Caco-2 (cell line): ENCODE data around the gene STT3B. TPM values are rescaled to one million over a fixed set of nuclear protein-coding genes. Genes with fewer than 3 reads are reported as not detected.

Experiments used
- BruUV-seq: library from RNA; stranded (reverse); fragments of 400-500 nt; replicated peaks from 2 replicates; lab custom pipeline; 2021; lab: Mats Ljungman, UMichigan
- CTCF ChIA-PET: fragments of 300-600 bp; sonication (Branson Sonifier 250); formaldehyde crosslinking; loops from one replicate; lab custom pipeline; 2022; ENCODE audit warnings: antibody characterized with exemption; lab: Charles Lee
- POLR2A ChIA-PET: fragments of 300-600 bp; sonication (Branson Sonifier 250); formaldehyde crosslinking; loops from one replicate; lab custom pipeline; 2022; ENCODE audit warnings: antibody characterized with exemption; lab: Charles Lee
- DNase-seq, 2 experiments: peaks; one replicate each; pipeline versions ENCODE4 v3.0.0 to v3.0.0-alpha.2; 2020 to 2022
- H3K27me3 ChIP-seq: replicated peaks from 2 replicates; pipeline ENCODE4 v1.6.0; 2011; ENCODE audit warnings: low read length; ENCODE audit not compliant: control insufficient read depth, insufficient read depth
- H3K36me3 ChIP-seq: 2 replicates; pipeline ENCODE4 v1.5.1; 2011; ENCODE audit warnings: low read length; ENCODE audit not compliant: control insufficient read depth, insufficient read depth
- H3K4me1 ChIP-seq: fragments of 250-450 bp; sonication (Bioruptor Pico); 2 replicates; pipeline ENCODE4 v1.5.1; 2020; ENCODE audit warnings: mild to moderate bottlenecking
- H3K4me3 ChIP-seq: 2 replicates; pipeline ENCODE4 v1.5.1; 2011; ENCODE audit warnings: low read depth, mild to moderate bottlenecking, control low read depth, low read length
- H3K9me3 ChIP-seq: fragments of 250-450 bp; sonication (Bioruptor Pico); 2 replicates; pipeline ENCODE4 v1.5.1; 2020; ENCODE audit warnings: mild to moderate bottlenecking, moderate library complexity
- H3K27ac Mint-ChIP-seq: one replicate; pipeline ENCODE4 v1.8.0; 2022; ENCODE audit warnings: mixed read lengths; ENCODE audit not compliant: unreplicated experiment
- H3K27me3 Mint-ChIP-seq: one replicate; pipeline ENCODE4 v1.8.0; 2022; ENCODE audit warnings: mixed read lengths; ENCODE audit not compliant: insufficient read depth, unreplicated experiment
- H3K36me3 Mint-ChIP-seq: one replicate; pipeline ENCODE4 v1.8.0; 2022; ENCODE audit warnings: mild to moderate bottlenecking, mixed read lengths; ENCODE audit not compliant: insufficient read depth, unreplicated experiment
- H3K4me1 Mint-ChIP-seq: one replicate; pipeline ENCODE4 v1.8.0; 2022; ENCODE audit warnings: low read depth, mixed read lengths; ENCODE audit not compliant: unreplicated experiment
- H3K4me3 Mint-ChIP-seq: one replicate; pipeline ENCODE4 v1.8.0; 2022; ENCODE audit warnings: mild to moderate bottlenecking, moderate library complexity, mixed read lengths; ENCODE audit not compliant: unreplicated experiment
- H3K9me3 Mint-ChIP-seq: one replicate; pipeline ENCODE4 v1.8.0; 2022; ENCODE audit warnings: mixed read lengths; ENCODE audit not compliant: unreplicated experiment
- intact Hi-C: fragments of 100-400 bp; cut with micrococcal nuclease; formaldehyde crosslinking; loops from one replicate; pipeline ENCODE4 v1.10.0; 2022; ENCODE audit not compliant: unreplicated experiment
- total RNA-seq: library from RNA; stranded (reverse); gene quantifications from 2 replicates; pipeline ENCODE4 v1.2.3, GENCODE V29; 2022
- TF ChIP-seq, protein P1 (sequence below), 2 experiments: fragments of 200-600 bp in 1 of 2; IDR thresholded peaks; 1 replicate in 1 of 2; 2 replicates in 1 of 2; pipeline versions ENCODE4 v1.5.1 to v1.8.0; 2011 to 2022; ENCODE audit warnings: antibody characterized with exemption in 1 of 2, control low read depth in 1 of 2, inconsistent platforms in 1 of 2, low read depth in 1 of 2, low read length in 1 of 2, mild to moderate bottlenecking in 1 of 2, moderate library complexity in 1 of 2; ENCODE audit not compliant: insufficient read depth in 1 of 2, severe bottlenecking in 1 of 2, unreplicated experiment in 1 of 2

STT3B gene
- total RNA-seq, 1 experiment from 2014 or later, result 162 TPM

DNA sequence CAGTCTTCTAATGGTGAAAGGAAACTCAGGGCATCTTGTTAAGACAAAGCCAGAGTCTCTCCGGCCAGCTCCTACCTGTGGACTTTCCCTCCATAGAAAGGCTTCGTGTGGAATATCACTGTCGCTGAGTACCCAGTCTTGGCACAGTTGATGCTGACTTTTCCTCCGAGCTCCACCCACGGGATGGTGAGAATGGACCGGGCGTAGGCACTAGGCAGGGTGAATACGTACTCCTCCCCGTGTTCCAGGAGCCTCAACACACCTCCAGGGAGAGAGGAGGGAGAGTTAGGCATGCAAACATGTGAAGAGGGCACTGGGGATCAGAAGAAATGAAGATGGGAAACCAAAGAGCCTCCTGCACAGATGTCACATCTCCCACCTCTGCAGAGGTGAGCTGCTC lies 138.0 kb downstream of the STT3B start:
- Mint-ChIP-seq H3K4me3 (no peak overlapping the region), H3K27me3 (no peaks in the 10 kb centered on the region), H3K27ac (no peak overlapping the region), H3K36me3 (peaks cover 30% of the 10 kb centered on the region), H3K4me1 (no peaks in the 10 kb centered on the region), H3K9me3 (no peaks in the 10 kb centered on the region)
- DNase-seq, result no peak
- H3K36me3 ChIP-seq, result no peaks in the 10 kb centered on the region
- intact Hi-C loops, result no loop called here
- H3K9me3 ChIP-seq, result no peaks in the 10 kb centered on the region
- no peaks in the 10 kb centered on the region for H3K27me3 ChIP-seq
- no peak overlapping the region for H3K4me3 ChIP-seq
- H3K4me1 ChIP-seq, result no peaks in the 10 kb centered on the region
- TF ChIP-seq, protein P1, sequence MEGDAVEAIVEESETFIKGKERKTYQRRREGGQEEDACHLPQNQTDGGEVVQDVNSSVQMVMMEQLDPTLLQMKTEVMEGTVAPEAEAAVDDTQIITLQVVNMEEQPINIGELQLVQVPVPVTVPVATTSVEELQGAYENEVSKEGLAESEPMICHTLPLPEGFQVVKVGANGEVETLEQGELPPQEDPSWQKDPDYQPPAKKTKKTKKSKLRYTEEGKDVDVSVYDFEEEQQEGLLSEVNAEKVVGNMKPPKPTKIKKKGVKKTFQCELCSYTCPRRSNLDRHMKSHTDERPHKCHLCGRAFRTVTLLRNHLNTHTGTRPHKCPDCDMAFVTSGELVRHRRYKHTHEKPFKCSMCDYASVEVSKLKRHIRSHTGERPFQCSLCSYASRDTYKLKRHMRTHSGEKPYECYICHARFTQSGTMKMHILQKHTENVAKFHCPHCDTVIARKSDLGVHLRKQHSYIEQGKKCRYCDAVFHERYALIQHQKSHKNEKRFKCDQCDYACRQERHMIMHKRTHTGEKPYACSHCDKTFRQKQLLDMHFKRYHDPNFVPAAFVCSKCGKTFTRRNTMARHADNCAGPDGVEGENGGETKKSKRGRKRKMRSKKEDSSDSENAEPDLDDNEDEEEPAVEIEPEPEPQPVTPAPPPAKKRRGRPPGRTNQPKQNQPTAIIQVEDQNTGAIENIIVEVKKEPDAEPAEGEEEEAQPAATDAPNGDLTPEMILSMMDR (IDR thresholded peaks at IDR 0.05; ENCODE audit: insufficient read depth in 1 of 2, low read depth in 1 of 2, low read length in 1 of 2, severe bottlenecking in 1 of 2, unreplicated experiment in 1 of 2), result no peak
- CTCF ChIA-PET, result no interaction called here
- POLR2A ChIA-PET, result interaction anchor here (0.5 kb wide), 1 partner anchor 74 kb away, joined by 4 read pairs; no protein-coding TSS in a partner anchor
- no TSS peak for BruUV-seq

DNA sequence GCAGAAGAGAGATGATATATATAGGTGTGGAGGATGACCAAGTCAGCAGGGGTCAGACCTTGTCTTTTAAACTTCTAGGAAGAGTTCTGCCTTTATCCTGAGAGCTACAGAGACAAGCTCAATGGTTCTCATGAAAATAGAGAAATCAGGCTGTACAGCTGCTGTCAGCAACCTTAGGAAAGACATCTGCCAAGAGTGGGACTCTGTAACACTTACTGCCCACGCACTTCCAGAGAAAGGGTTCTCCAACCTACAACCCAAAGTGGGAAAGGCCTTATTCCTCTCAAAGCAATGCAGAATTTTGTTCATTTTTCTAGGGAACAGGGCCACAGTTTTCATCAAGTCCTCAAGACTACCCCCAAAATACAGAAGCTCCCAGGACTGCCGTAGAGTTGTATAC lies 138.7 kb downstream of the STT3B start:
- no peaks in the 10 kb centered on the region for H3K27me3 ChIP-seq
- ChIA-PET CTCF (no interaction called here), POLR2A (interaction anchor here (0.5 kb wide), 1 partner anchor 82 kb away, joined by 5 read pairs; no protein-coding TSS in a partner anchor)
- Mint-ChIP-seq H3K9me3 (no peaks in the 10 kb centered on the region), H3K27me3 (no peaks in the 10 kb centered on the region), H3K27ac (no peak overlapping the region), H3K4me1 (no peaks in the 10 kb centered on the region), H3K4me3 (no peak overlapping the region), H3K36me3 (peaks cover 25% of the 10 kb centered on the region)
- H3K36me3 ChIP-seq, result no peaks in the 10 kb centered on the region
- H3K4me1 ChIP-seq, result no peaks in the 10 kb centered on the region
- TF ChIP-seq, protein P1 (IDR thresholded peaks at IDR 0.05; ENCODE audit: insufficient read depth in 1 of 2, low read depth in 1 of 2, low read length in 1 of 2, severe bottlenecking in 1 of 2, unreplicated experiment in 1 of 2), result no peak
- intact Hi-C loops, result no loop called here
- no TSS peak for BruUV-seq
- H3K4me3 ChIP-seq, result no peak overlapping the region
- DNase-seq, result no peak
- no peaks in the 10 kb centered on the region for H3K9me3 ChIP-seq

DNA sequence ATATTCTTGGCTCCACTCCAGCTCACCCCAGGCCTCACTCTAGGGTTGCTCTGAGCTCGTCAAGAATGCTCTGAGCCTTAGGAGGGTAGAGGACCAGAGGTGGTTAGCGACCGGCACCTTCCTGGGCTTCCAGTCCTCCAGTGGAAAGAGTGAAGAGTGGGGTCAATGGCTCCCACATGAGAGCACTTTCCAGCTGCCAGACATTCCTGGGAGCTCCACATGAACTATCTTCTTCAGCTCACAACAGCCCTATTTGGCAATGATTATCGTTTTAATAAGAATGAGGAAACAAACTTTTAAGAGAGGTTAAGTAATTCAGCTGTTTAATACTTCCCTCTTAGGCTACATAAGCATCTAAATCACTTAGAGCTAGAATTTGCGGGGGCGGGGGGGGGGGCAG lies 139.3 kb downstream of the STT3B start:
- Mint-ChIP-seq H3K4me3 (no peak overlapping the region), H3K9me3 (no peaks in the 10 kb centered on the region), H3K27ac (no peak overlapping the region), H3K27me3 (no peaks in the 10 kb centered on the region), H3K36me3 (peaks cover 30% of the 10 kb centered on the region), H3K4me1 (no peaks in the 10 kb centered on the region)
- H3K4me3 ChIP-seq, result no peak overlapping the region
- intact Hi-C loops, result no loop called here
- no peaks in the 10 kb centered on the region for H3K36me3 ChIP-seq
- no peaks in the 10 kb centered on the region for H3K4me1 ChIP-seq
- no peaks in the 10 kb centered on the region for H3K9me3 ChIP-seq
- ChIA-PET CTCF (no interaction called here), POLR2A (no interaction called here)
- BruUV-seq, result no TSS peak
- no peak for DNase-seq
- TF ChIP-seq, protein P1 (IDR thresholded peaks at IDR 0.05; ENCODE audit: insufficient read depth in 1 of 2, low read depth in 1 of 2, low read length in 1 of 2, severe bottlenecking in 1 of 2, unreplicated experiment in 1 of 2), result no peak
- H3K27me3 ChIP-seq, result no peaks in the 10 kb centered on the region
